CD4-positive, alpha-beta T cell treated with Interleukin-2 at 100 ng/mL for 4 hours (primary cell): ENCODE results near the gene RNF220.

Experiments
- DNase-seq: peaks from one replicate; pipeline ENCODE4 v3.0.0-alpha.2; 2020; ENCODE audit warnings: low spot score

RNF220 gene

GRCh38 chr1:44523593-44524591 is 118.8 kb downstream of the RNF220 start:
- no peak for DNase-seq

- no peak for DNase-seq
Measured at GRCh38 chr1:44524655-44525500, 119.8 kb downstream of the RNF220 start.

- no peak for DNase-seq
Measured at GRCh38 chr1:44526295-44527073, 121.4 kb downstream of the RNF220 start.

DNA sequence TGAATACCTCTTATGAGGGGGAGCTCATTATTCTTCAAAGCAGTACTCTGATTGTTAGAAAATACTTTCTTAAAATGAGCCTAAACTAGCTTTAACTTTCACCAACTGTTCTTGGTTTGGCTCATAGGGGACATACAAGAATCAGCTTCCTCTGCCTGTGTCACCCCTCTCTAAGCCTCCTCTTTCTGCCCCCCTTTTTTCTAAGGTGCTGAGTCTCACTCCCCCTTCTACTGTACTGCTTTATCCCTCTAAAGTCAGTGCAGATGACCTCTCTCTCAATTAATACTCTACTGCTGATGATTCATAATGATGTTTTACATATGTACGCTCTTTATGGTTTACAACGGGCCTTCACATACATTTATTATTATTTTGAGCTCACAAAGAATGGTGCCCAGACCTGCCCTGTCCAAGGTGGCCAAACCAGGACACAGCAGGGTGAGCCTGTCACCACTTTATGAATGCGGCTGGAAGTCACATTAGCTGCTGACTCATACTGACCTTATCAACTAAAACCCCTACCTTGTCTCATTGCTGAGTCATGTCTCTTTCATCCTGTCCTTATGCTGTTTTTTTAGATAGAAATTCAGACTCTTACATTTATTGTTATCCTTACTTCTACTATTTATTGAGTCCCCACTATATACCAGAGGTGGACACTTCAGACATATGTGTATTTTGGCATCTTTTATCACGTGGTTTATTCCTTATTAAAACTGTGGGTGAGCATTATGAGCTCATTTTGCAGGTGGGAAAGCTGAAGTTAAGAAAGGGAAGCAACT is 126.9 kb downstream of the RNF220 start:
- DNase-seq = no peak

DNA sequence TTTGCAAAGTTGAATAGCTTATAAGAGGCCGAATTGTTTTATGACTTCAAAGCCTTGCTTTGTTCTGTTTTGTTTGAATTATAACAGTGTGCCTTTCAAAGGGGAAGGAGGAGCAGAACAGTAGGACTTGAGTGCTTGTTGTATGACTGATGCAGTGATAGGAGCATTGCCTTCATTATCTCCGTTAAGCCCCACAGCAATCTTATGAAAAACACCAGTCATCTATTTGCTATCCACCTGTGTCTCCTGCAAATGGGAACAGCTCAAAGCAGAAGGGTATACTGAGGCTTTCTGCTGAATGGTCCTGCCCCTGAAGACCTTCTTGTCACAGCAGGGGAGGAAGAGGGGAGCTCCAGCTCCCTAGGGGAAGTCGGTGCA is 127.5 kb downstream of the RNF220 start:
- DNase-seq = no peak

GRCh38 chr1:44534771-44535170 is 129.7 kb downstream of the RNF220 start:
- no peak for DNase-seq

DNA sequence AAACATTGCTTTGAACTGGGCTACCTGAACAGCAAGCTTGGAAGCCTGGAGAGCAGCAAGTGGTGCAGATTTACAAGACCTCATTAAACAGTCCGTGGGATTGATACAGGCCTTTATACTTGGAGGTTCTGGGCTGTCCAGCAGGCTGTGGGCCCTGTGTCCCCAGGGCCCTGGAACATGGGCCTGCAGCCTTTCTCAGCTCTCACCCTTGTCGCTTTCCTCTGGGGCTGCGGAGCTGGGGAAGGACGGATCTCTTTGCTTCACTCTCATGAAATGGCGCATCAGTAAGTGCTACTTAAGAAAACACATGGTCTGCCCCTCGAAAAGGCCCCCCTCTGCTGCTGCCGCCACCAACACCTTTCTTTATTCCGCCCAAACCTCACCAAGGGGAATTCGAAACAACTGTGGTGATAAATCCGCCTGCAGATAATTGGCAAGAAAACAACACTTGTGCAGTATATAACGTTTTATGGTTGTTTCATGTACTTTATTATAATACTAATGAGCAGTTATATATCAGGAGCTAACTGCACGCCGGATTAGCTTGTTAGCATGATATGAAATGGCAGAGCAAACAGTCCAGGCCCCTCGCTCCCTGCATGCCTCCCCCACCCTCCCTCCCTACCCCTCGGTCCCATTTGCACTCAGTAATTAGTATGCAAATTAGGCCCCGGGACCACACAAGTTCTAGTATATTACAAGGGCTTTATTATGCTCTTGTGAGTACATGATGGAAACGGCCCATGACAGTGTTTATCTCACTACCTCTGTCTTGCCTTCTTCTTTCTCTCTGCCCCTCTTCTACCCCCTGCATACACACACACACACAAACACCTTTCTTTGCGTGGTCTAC is 131.5 kb downstream of the RNF220 start:
- DNase-seq = no peak

- DNase-seq = no peak
Measured at GRCh38 chr1:44537538-44537937, 132.5 kb downstream of the RNF220 start.

DNA sequence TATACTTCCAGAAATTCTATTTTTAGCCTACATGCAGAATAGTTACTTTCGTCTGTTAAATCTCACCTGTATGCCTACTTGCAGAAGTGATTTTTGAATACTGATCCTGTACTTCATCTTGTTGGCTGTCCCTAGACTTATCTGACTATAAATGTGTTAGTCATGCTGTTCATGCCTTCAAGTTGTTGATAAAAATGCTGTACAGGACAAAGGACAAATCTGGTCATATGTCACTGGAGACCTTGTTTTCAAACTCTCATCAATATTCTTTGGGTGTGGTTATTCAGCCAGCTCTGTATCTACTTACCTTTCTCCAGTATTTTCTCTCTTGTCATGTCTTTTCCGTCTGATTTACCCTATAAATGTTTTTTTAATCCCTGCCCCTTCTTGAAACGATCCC is 132.9 kb downstream of the RNF220 start:
- no peak for DNase-seq

DNA sequence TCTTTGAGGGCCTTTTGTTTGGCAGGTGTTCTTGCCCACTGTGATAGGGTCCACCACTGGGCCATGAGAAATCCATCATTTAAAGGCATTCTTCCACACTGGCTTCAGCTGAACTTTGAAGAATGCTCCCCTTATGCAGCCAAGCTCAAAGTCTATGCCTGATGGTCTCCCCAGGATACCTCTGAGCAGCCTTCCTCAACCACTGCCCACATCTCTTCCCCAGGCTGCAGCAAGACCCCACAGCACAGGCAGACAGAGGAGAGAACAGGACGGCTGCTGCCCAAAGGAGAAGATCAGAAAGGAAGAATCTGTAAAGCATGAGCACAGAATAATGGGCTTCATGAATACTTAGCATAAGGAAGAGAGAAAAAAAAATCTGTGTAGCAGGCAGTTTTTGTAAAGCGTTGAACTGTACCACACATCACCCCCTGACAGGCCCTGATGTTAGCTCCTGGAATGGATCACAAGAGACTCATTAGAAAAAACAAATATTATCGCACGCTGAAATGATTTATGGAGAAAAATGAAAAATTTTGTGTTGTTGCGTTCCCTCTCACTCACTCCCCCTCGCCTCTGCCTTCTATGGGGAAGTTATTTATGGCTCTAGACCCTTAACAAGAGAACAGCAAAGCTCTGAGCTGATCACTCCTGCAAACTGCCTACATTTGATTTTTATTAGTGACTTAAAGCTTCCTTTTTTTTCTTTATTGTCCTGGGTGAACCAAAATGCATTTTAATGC is 135.1 kb downstream of the RNF220 start:
- no peak for DNase-seq

DNA sequence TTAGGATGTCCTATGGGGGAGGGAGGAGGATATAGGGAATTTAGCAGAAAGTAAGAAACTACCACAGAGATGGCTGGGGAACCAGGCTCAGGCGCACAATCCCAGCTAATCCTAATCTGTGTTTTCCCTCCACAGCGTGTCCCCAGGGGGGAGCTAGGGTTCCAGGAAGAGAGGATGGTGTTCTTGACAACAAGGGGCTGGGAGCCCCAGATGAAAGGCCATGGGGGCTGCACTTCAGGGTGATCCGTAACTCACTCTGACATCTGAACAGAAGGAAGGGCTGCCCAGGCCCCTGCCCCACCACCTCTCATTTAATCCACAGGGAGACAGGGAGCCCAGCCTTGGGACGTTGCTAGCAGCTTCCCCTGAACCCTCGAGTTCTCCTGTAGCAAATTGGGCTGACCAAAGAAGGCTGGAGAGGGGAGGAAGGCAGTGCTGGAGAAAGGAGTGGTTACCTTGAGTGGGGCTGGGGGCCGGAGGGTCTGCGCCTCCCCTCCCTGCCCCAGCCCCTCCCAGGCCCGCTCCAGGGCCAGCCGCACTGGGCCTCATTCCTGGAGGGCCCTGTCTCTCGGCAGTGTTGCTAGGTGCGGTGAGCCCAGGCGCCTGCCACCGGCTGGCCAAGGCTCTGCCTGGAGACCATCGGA is 137.5 kb downstream of the RNF220 start:
- DNase-seq = no peak

- DNase-seq = no peak
Measured at GRCh38 chr1:44543064-44543744, 138.1 kb downstream of the RNF220 start.

GRCh38 chr1:44543786-44544185 is 138.7 kb downstream of the RNF220 start:
- DNase-seq = no peak

- no peak for DNase-seq
Measured at GRCh38 chr1:44544960-44545359, 139.9 kb downstream of the RNF220 start.

DNA sequence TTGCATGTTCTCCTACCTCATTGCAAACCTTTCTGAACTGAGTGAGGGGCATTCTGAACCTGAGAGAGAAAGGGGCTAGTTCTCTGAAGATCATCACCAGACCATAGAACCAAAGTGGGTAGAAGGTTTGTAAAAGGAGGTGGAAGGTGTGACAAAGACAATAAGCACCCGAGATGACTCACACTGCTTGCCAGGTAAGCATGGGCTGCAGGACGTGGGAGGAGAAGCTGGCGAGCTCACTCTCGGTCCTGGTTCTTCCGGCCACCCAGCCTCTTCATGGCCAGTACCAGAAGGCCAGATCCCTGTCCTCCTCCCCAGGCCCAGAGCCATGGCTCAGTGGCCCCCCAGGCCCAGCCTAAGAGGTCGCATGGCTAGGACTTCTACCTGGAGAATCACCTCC is 140.9 kb downstream of the RNF220 start:
- no peak for DNase-seq

- no peak for DNase-seq
Measured at GRCh38 chr1:44546403-44547053, 141.5 kb downstream of the RNF220 start.

GRCh38 chr1:44547361-44547760 is 142.3 kb downstream of the RNF220 start:
- no peak for DNase-seq

GRCh38 chr1:44547837-44548236 is 142.8 kb downstream of the RNF220 start:
- no peak for DNase-seq
